Caki2 (cell line): ENCODE data around the gene ARHGAP22. TPM values are rescaled to one million over a fixed set of nuclear protein-coding genes. Genes with fewer than 3 reads are reported as not detected.
A peak's percentile ranks its signal among the peaks of the same experiment; 100 is the strongest.
"Not testable (repeated sequence)": the region's sequence is repeated elsewhere in the genome, so short reads cannot be mapped to it uniquely, and the experiment has no call there.

ENCODE experiments used
- DNase-seq: peaks from one replicate; pipeline ENCODE4 v3.0.0-alpha.2; 2015; ENCODE audit warnings: low read depth
- in situ Hi-C: cut with HindIII; loops from 2 replicates; pipeline ENCODE4 v1.10.0; 2016; ENCODE audit warnings: low sequenced_read_pairs, low pct_unique_long_range_greater_than_20kb, mixed read lengths
- total RNA-seq: library from RNA; depleted of rRNA; stranded (reverse); fragments of >200 nt; shearing (Covaris generic); gene quantifications from 2 replicates; pipeline ENCODE4 v1.2.3, GENCODE V29; 2014; ENCODE audit warnings: low replicate concordance

ARHGAP22 gene
- total RNA-seq, 1 experiment from 2014 or later: 14.8 TPM

DNA sequence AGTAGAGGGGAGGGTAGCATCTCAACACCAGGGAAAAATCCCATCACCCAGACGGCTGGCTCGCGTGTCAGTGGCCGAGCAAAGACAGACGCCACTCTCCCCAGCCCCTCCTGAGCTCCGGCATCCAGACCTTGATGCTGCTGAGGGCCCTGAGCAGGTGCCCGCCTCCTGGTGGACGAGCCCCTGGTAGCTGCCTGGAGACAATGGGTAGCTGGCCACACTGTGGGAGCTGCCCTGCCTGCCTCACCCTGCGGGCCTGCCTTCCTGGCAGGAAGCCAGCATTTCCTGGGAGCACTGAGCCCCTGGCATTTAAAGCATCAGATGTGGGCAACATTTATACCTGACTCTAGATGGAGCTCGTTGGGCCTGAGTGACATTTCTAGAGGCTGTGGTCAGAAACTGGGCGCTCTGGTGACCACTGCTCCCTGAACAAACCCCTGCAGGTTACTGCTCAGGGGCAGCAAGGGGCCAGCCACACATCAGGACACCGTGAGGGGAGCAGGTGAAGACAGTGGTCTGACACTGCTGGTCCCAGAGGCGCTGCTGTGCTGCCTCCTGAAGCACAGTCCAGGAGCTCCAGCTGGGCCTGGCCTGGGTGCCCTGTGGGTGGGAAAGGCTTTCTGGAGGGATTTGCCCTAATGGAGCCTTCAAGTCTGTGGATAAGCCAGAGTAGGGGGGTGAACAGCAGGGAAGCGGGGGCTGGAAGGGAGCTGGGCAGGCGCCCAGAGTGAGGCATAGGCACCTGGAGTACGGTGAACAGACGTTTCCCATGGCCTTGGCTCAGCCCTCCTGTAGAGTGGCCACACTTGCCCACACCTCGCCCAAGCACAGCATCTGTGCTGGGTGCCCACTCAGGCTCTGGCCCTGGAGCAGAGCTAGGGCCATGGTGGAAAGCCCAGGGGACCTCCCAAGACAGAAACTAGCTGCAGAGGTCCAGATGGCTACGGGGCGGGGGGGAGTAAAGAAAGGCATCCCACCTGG, 159.7 kb downstream of the ARHGAP22 start:
- in situ Hi-C loops: no loop called here
- no peak for DNase-seq

DNA sequence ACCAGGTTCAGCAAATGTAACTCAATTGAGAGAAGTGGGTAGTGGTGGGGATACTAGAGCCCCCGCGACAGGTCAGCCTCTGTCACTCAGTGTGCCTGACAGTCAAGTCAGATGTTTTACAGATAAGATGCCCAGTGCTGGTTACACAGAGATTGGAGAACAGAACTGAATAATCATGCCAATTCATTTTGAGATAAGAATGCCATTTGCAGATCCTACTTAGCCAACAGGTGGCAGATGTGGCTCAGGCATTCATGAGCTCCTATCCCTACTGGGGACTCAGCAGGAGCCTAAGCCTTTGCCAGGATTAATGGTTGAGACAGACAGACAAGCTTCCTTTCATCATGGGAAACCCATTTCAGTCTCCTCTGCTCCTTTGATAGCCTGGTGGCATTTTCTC, 160.6 kb downstream of the ARHGAP22 start:
- in situ Hi-C loops: no loop called here
- DNase-seq: peak; percentile 16

DNA sequence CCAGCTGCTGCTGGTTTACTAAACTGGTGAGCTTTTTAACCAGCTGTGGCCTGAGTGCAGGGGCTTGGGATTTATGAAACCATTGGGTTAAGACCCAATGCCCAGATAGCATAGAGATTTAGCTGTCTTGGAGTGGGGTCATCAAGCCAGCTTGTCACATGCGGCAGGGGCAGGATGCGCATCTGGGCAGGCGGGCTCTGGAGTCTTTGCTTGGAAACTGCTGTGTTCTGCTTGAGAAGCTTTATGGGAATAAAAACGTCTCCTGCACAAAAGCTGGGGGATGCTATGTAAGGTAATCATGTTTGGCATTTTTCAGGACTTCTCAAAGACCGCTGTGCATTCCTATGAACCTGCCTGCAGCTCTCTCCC, 162.1 kb downstream of the ARHGAP22 start:
- no peak for DNase-seq
- in situ Hi-C loops: no loop called here

DNA sequence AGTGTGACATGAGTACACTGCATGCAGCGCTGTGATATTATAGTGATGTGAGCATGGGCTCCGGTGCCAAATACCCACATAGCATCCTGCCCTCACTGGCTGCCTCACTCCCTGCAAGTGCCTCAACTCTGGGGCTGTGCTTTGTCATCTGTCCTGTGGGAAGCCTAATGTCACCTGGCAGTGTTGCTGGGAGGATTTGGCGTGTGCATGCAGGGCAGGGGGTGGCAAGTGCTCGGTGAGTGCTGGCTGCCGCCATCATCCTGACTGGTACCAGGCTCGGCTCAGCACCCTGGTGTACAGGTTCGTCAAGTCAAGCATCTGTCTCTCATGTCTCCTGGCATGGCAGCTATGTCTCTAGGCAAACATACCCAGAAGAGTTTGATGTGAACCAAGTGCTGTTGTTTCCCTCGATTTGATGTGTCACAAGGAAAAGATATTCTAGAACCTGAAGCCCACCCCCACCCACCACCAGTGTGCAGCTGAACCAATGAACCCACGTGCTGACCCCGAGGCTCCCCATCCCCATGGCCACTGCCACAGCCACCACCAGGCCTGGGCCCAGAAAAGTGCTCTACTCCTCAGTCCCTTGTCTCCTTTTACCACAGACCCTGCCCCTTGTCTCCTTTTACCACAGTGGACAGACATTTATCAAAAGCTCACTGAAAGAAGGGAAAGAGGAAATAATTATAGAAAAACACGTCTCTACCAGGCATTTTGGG, 162.6 kb downstream of the ARHGAP22 start:
- no peak for DNase-seq
- in situ Hi-C loops: no loop called here

DNA sequence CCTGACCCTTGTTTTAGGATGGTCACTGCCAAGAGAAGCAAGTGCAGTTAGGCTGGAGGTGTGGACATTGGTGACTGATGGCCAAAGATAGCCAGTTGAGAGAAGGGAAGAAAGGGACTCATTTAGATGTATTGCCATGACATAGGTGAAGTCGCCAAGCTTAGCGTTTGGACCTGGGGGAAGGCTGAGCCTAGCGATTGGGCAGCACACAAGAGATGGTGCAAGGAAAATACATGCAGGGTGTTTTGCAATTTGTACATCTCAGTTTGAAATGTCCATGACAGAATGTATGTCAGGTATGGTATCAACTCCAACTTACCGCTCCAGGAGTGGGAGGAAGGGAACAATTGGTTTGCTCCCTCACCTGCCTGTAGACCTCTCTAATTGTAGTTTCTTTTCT, 164.1 kb downstream of the ARHGAP22 start:
- DNase-seq: no peak
- in situ Hi-C loops: no loop called here

DNA sequence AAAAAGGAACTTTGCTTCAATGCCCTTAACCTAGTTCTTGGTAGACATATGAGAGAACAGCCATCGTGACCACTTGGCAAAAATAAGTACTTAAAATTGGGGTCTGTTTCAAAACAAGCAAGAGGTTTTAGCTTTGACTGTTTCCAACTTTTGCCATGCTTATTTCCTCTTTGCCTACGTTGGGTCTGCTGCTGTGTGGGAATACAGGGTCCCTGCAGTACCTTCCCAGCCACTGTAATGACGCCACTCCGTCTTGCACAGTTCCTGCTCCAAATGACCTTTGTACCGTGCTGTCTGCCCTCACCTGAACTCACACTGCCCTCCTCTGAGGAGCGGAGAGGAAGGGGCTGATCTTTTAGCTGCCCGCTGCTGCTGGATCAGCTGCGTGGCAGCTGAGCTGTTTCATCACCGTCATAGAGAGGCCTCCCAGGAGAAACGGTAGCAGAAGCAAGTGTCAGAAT, 165.3 kb downstream of the ARHGAP22 start:
- in situ Hi-C loops: no loop called here
- no peak for DNase-seq

DNA sequence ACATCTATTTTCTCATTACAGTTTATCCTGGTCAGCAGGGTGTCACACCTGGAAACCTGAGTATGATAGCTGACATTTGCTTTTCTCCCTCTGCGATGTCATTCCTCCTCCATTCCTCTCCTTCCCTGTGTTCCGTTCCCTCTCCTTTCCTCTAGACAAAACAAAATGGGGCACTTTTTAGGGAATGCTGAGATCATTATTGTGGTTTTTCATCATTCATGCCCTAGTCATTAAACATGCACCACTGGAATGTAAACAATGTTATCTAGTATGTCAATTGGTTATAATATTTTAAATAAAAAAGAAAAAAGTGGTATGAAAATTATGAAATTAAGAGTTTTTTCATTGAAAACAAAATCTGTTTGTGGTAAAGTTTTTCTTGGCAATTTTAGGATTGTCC, 165.8 kb downstream of the ARHGAP22 start:
- in situ Hi-C loops: no loop called here
- DNase-seq: no peak

DNA sequence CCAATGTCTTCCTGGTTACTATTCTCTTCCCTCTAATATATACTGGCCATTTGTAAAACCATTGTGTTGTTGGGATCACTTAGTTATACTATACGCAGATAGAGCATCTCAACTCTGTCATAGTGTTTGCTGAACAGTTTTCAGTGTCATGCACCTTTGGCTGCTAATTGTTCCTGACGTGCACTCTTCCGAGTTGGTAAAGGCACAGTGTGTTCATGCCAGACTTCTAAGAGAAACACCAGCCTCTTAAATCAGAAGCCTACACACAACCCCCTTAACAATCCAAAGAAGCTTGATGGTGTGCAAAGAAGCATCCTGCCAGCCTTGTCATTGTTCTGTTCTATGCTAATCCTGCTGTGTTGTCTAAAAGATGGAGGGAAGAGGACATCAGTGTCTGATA, 167.3 kb downstream of the ARHGAP22 start:
- DNase-seq: no peak
- in situ Hi-C loops: no loop called here

DNA sequence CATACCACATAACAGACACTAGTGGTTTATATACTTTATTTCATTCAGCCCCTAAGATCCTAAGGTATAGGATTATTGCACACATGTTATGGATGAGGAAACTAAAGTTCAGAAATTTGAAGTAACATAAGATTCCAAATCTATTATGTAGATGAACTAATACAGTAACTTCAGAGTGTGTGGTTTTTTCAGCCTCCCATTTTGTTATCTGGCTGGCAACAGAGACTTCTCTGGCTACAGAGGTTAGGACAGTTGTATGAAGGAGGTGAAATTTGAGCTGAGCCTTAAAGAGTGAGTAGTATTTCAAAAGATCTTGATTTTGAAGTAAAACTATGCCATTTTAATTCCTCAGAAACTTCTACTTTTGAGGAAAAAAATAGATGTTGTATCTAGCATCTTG, 173.0 kb downstream of the ARHGAP22 start:
- in situ Hi-C loops: no loop called here
- no peak for DNase-seq

DNA sequence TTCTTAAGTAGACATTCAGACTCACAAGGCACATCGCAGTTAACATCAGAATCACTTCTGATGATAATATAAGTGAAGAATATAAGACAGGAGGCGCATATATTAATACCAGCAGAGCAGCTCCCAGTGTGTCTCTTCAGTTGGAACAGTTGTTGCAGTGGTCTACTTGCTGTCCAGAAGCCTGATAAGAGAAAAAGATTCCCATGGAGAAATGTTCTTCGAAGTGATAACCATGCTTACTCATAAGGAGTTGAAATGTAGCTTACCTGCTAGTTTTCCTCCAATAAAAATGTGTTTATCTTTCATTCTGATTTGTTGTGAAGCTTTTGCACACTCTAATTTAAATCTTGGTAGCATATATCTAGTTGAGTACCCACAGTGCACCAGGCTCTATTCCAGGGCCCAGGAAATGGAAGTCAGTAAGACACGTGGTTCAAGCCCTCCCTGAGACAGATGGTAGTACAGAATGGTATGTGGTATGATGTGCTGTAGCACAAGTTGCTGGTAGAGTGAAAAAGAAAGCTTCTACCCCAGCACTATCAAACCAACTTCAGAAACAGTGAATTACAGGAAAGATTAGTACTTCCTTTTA, 174.4 kb downstream of the ARHGAP22 start:
- in situ Hi-C loops: no loop called here
- no peak for DNase-seq

DNA sequence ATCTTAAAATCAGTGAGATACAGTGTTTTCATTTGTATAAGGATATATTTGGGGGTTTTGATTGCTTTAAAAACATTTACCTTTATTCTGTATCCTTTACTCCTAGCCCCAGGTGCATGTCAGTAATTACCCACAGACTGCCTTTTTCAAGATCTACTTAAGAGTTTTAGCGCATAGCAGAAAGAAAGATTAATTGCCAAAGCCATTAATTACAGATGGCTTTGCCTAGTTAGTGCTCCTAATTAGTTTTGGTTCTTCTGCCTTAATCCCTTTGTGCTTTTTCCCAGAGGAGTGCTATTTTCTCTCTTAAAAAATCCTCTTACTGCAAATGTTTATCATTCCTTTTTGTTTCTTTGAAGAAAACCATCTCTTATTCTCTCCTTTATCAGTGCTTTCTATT, 175.6 kb downstream of the ARHGAP22 start:
- in situ Hi-C loops: no loop called here
- DNase-seq: no peak

DNA sequence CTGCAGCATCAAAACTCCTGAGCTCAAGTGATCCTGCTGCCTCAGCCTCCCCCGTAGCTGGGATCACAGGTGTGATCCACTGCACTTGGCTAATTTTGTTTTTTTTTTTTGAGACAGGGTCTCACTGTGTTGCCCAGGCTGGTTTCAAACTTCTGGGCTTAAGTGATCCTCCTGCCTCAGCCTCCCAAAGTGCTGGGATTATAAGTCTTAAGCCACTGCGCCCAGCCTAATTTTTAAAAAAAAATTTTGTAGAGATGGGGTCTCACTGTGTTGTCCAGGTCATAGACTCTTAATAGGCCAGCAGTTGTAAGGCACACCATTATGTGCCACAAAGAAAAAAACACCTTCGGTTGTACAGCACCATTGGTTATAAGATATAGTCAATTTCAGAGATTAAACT, 176.0 kb downstream of the ARHGAP22 start:
- DNase-seq: no peak
- in situ Hi-C loops: no loop called here

DNA sequence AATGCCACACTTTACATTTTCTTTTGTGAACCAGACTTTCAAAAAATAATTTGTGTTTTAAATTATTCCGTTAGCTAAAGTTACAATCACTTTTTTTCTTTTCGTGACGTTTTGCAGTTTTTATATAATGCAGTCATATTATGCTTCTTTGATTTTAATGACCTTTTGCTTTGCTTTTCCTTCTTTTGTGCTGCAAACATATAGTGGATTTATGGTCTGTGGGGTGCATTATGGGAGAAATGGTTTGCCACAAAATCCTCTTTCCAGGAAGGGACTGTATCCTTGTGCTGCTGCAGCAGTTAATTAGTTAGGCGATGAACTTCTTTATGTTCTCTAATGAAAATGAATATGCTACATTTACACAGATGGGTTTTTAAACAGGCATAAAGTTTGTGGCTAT, 181.0 kb downstream of the ARHGAP22 start:
- DNase-seq: no peak

DNA sequence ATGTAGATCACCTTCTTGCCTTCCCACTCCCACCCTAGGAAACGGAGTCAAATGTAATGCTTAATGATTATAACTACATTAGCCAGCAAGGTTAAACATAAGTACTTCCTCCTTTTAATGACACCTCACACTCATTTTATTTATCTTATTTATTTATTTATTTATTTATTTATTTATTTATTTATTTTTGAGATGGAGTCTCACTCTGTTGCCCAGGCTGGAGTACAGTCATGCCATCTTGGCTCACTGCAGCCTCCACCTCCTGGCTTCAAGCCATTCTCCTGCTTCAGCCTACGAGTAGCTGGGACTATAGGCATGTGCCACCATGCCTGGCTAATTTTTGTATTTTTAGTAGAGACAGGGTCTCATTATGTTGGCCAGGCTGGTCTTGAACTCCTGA, 183.0 kb downstream of the ARHGAP22 start:
- DNase-seq, in situ Hi-C loops: not testable (repeated sequence)

More for the DNA sequence above, 181.0 kb downstream of the ARHGAP22 start:
- in situ Hi-C loops: no loop called here

DNA sequence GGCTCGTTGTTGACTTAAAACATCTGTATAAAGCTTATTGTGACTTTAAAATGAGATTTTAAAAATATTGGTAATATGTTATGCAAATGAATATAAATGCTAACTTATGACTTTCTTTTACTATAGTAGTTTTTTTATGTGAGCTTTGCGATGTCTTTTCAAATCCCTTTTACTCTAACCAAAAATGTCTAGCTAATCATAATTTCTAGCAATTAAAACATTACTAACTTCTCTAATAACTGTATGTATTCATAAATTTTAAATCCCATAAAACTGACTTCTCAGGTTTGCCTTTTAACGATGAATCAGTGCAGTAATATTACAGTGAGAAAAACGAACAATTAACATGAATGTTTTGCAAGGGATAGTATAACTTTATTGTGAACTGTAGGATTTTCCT, 185.2 kb downstream of the ARHGAP22 start:
- no peak for DNase-seq
- in situ Hi-C loops: no loop called here

DNA sequence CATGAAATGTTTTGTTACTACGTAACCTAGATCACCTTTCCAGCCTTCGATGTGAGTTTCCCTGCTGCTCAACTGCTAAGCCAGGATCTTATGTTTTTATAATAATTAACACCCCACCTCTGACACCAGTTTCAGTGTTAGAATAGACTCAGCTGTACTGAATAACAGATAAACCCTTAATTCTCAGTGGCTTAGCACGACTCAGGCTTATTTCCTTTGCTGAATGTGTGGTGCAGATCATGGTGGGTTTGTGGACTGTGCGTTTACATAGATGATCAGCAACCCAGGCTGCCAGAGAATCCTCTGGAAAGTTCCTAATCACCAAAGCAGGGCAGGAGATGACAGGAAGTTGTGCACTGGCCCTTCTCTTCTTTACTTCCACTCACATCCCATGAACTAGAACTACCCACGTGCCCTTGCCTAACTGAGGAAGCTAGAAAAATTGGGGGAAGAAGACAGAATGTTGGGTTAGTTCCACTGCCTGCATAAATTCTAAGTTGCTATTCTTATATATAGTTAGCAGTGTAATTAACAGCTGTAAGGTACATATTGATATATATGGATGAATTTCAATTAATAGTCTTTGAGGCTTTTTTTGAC, 186.6 kb downstream of the ARHGAP22 start:
- no peak for DNase-seq
- in situ Hi-C loops: no loop called here

DNA sequence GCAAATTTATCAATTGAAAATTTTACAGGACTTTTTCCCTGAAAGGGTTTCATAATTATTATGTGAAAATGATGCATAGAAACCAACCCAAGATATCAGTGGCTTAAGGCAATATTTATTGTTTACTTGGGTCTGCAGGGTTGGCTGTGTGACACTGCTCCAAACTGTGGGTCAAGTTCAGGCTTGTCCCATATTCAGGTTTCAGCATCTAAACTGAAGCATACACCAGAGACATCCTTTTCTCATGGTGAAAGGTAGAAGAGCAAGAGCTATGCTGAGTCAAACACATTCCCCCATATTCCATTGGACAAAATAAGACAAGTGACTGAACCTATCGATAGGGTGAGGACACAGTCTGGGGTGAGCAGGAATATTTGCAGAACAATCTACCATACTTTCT, 187.5 kb downstream of the ARHGAP22 start:
- no peak for DNase-seq
- in situ Hi-C loops: no loop called here

DNA sequence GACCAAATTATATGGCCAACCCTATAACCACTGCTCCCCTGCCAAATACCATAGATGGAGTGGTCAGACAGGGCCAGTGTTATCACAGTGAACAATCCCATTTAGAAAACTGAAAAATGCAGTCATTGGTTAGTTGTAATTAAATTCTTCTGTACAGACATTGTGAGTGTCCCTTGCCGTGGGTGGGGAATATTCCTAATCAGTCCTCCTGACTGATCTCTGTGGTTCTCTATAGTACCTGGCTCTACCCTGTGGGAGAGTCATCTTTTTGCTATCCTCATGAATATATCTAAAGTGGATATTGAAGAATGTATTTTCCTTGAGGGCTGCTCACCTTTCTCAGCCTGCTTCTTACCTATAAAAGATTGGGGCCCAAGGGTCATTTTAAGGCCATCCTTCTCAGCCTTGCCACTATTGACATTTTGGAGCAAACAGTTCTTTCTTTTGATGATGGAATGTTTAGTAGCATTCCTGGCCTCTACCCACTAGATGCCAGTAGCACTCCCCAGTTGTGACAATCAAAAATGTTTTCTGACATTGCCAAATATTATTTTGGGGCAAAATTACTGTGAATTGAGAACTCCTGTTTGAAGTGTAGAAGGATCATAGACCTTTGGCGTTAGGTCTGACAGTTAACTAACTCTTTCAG, 188.2 kb downstream of the ARHGAP22 start:
- DNase-seq: no peak
- in situ Hi-C loops: no loop called here
